ENCODE data around the gene DSCAML1.
"Not testable (repeated sequence)": the region's sequence is repeated elsewhere in the genome, so short reads cannot be mapped to it uniquely, and the experiment has no call there.

Gene DSCAML1

GRCh38 chr11:117792992-117793391 lies 4.0 kb downstream of the DSCAML1 start:
- DNase-seq (ENCODE audit: low read depth in 2 of 2) = no peak

GRCh38 chr11:117792241-117792640 lies 4.8 kb downstream of the DSCAML1 start:
- no peak for DNase-seq (ENCODE audit: low read depth in 2 of 2)

DNA sequence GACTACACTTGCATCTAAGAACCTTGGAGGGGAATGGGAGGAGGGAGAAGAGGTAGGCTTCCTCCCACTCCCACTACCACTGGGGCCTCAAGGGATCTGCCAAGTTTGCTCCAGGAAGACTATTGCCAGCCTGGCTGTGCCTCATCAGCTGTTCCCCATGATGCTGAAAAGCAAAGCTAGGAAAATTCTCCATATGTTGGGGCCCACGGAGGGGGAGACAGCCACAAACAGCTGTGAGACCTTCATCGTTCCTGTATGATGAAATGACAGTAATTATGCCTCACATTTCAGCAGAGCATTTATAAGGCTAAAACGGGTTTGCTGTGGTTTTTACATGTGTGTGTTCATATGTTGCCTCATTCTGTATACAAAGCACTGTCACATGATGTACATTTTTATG lies 6.7 kb downstream of the DSCAML1 start:
- DNase-seq (ENCODE audit: low read depth in 2 of 2) = no peak

GRCh38 chr11:117789241-117789640 lies 7.8 kb downstream of the DSCAML1 start:
- DNase-seq (ENCODE audit: low read depth in 2 of 2) = no peak

DNA sequence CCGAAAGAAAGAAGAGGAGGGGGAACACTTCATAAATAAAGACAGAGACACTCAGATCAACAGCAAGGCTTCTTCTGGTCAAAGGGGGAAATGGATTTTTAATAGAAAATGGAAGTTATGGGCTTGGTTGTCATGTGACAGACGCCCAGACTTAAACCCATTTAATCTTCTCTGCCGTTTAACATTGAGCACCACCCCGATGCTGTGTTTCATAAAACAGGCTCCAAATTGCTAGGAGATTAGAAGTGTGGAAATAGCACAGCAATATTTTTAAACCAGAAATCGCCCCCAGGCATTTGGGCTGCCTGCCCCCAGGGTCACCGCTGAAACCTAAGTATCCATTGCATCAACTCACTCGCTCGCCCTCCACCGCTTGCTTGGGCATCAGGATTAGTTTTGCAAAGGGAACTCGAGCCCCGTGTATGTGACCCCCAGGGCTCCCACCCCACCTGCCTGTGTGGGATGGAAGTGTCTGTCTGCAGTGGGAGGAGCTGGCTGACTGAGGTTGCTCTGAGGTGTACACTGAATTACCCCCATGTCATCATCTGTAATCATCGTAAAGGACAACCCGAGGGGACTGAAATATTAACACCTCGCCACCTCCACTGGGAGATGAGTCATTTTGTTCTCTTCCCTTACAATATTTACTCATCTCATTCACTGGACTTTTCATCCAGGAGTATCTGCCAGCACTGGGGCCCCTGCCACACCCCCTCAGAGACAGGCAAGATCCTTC lies 10.7 kb downstream of the DSCAML1 start:
- no peak for DNase-seq (ENCODE audit: low read depth in 2 of 2)

DNA sequence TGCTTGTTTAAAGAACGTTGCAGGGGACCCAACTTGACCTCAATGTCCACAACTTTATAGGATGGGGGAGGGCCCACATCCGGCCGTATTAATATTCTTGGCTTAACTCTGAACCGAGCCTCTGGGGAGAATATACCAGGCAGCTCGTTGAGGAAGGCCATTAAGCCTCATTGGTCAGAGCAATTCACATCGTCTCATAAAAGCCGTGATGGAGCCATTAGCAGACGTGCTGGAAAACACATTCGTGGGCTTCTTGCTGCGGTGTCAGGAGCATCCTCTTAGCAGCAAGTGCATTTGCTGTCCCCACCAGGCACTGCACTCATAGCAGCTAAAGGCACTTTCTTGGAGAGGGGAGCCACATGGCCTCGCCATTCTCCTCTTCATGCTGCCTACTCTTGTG lies 14.9 kb downstream of the DSCAML1 start:
- no peak for DNase-seq (ENCODE audit: low read depth in 2 of 2)

DNA sequence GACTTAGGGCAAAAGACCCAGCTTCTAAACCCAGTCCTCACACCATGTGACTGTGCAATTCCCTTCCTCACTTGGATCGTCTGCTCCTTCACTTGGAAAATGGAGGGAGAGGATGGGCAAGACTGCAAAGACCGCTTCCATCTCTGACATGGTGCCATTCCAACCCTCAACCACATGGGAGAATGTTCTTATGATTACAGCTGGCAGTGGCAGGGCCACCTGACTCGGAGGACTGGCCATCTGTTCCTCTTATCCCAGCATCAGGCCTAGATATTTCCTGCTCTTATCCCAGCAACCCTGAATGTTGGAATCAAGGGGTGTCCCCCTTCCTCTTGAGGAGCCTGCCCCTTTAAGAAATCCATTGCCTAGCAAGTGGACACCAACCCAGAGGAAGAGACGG lies 15.4 kb downstream of the DSCAML1 start:
- DNase-seq (ENCODE audit: low read depth in 2 of 2) = no peak

DNA sequence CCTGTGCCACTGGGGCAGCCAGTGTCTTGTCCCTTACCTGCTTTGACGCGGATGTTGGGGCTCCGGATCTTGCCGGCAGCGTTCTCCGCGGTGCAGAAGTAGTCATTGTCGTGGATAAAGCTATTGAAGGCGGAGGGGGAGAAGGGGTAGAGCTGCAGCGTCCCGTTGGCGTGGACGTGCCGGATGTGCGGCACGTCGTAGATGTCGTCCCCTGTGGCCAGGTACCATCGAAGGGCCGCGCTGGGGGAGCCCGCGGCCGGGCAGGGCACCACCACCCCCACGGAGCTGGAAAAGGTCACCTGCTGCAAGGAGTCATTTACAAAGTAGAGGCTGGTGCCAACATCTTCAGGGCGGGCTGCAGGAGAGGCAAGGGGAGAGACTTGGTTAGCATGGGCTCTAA lies 16.6 kb downstream of the DSCAML1 start:
- DNase-seq (ENCODE audit: low read depth in 2 of 2) = no peak

- no peak for DNase-seq (ENCODE audit: low read depth in 2 of 2)
These were observed 22.5 kb downstream of the DSCAML1 start for GRCh38 chr11:117774553-117774952.

DNA sequence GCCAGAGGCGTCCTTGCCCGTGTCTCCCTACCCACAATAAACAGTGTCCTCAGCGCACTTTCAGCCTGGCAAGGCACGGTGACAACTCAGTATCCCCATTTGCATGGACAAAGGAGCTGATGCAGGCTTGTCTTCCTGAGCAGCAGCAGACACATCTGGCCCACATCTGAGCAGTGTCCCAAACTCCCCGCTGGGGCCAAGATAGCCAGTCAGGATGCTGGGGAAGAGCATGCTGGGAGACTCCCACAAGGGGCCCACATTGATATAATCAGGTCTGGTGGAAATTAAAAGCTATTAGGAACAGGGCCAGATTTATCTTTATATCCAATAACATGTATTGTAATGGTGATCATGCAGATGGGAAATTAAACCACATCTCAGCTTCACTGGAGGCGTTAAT lies 24.7 kb downstream of the DSCAML1 start:
- no peak for DNase-seq (ENCODE audit: low read depth in 2 of 2)

GRCh38 chr11:117771841-117772240 lies 25.2 kb downstream of the DSCAML1 start:
- no peak for DNase-seq (ENCODE audit: low read depth in 2 of 2)

DNA sequence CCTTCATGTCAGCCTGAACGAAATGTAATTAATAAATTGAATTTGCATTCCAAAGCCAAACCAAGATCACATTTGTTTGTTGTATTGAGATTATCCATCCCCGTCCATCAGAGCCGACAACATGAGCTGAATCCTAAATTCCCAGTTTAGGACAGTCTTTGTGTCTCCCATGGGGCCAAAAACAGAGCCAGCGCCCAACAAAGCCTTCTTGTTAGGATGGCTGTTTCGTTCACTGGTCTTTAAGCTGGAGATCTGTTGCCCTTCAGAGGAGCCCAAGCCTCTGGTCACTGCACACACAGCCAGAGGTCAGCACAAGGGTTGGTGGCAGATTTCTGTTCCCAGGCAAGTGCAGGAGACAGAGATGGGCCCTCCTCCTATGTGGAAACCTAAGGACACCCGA lies 25.8 kb downstream of the DSCAML1 start:
- DNase-seq (ENCODE audit: low read depth in 2 of 2) = no peak

- DNase-seq (ENCODE audit: low read depth in 2 of 2) = no peak
These were observed 27.0 kb downstream of the DSCAML1 start for GRCh38 chr11:117770061-117770460.

- DNase-seq (ENCODE audit: low read depth in 2 of 2) = no peak
These were observed 27.5 kb downstream of the DSCAML1 start for GRCh38 chr11:117769533-117769932.

DNA sequence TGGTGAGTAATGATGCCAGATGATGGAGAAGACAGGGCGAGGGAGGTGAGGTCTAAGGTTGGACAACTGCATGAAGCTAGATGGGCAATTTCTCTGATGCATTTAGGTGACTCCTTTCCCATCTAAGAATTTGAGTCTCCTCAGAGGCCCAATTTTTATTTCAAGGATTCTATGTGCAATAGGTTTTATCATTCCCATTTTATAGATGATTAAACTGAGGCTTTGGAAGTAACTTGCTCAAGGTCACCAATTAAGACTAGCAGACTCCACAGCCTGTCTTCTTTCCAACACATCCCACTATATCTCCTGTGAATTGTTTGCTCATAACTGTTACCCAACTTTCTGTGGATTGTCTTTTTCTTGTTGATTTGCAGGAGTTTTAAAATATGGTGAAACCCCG lies 28.5 kb downstream of the DSCAML1 start:
- no peak for DNase-seq (ENCODE audit: low read depth in 2 of 2)

DNA sequence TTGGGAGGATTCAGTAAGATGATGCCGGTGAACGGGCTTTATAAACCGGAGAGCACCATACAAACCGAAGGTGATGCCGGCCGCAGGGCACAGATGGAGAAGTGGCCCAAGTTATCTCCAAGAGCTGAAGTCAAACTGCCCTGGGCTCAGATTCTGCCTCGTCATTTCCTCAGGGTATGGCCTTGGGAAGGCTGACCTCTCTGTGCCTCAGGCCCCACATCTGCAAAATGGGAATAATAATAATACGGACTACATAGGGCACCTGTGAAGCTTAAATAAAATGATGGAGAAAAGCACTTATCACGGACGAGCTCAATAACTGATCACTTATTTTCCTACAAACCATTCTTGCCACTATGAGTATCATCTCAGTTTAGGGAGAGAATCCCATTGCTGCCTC lies 29.9 kb downstream of the DSCAML1 start:
- no peak for DNase-seq (ENCODE audit: low read depth in 2 of 2)

DNA sequence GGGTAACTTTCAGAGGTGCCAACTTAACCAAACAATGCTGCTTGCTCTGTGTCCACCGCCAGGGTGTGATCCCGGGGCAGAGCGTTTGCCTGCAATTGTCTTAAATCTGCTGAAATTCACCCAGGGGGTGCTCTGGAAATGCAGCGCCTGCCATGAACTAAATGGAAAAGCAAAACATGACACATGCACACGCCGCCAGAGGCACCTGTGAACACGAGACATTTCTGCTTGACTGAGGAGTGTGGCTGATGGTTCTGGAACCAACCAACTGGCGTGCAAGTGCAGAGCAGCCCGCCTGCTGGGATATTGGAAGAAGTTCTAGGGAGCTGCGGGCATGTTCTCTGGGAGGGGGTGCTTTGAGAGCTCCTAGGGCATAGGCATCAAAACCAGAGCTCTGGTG lies 30.4 kb downstream of the DSCAML1 start:
- DNase-seq (ENCODE audit: low read depth in 2 of 2) = no peak

DNA sequence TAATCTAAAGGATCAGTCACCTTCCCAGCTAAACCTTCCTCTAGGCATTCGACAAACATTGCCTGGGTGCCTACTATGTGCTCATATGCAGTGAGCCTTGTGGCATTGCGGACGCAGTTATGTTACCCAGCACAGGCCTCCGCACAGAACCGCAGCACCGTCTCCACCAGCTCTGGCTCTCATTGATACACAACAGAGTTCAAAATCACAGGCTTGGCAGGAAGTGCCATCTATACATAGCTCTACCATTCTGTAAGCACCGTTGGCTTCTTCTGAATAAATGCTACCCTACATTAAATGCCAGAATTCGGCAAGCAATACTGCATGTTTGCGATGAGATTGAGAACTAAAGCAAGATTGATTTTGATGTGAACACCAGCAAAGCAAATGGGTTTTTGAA lies 31.0 kb downstream of the DSCAML1 start:
- no peak for DNase-seq (ENCODE audit: low read depth in 2 of 2)

DNA sequence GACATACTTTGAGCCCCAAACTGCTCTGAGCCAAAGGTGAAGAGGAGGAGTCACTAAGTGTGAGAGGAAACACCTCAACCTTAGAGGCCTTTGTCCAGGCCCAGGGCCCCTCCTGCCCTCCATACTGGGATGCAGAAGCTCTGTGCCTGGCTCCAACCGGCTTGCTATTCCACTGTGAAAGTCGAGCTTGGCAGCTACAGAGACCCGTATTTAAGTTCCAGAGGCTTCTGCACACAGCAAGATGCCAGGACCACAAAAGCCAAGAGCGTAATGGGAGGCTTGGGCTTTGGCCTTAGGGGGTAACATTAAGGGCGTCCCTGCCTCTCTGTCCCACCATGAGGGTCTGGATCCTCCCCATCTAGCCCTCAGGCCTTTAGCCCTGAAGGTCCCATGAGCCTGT lies 31.9 kb downstream of the DSCAML1 start:
- DNase-seq (ENCODE audit: low read depth in 2 of 2) = no peak

GRCh38 chr11:117763465-117763864 lies 33.6 kb downstream of the DSCAML1 start:
- not testable (repeated sequence) for DNase-seq (ENCODE audit: low read depth in 2 of 2)

- DNase-seq (ENCODE audit: low read depth in 2 of 2) = no peak
These were observed 35.0 kb downstream of the DSCAML1 start for GRCh38 chr11:117761993-117762392.

GRCh38 chr11:117759305-117759704 lies 37.7 kb downstream of the DSCAML1 start:
- no peak for DNase-seq (ENCODE audit: low read depth in 2 of 2)

- DNase-seq (ENCODE audit: low read depth in 2 of 2) = no peak
These were observed 43.0 kb downstream of the DSCAML1 start for GRCh38 chr11:117754030-117754429.

GRCh38 chr11:117752721-117753237 lies 44.2 kb downstream of the DSCAML1 start:
- DNase-seq (ENCODE audit: low read depth in 2 of 2) = no peak
